OCI-LY7 (cell line): ENCODE measurements around the gene PCDHB13. TPM values are rescaled to one million over a fixed set of nuclear protein-coding genes. Genes with fewer than 3 reads are reported as not detected.
A peak's percentile ranks its signal among the peaks of the same experiment; 100 is the strongest.
"Not testable (repeated sequence)": the region's sequence is repeated elsewhere in the genome, so short reads cannot be mapped to it uniquely, and the experiment has no call there.

Experiments
- BruUV-seq: library from RNA; stranded (reverse); fragments of 400-500 nt; replicated peaks from 2 replicates; lab custom pipeline; 2021; lab: Mats Ljungman, UMichigan
- CTCF ChIA-PET: fragments of 300-600 bp; sonication (Branson Sonifier 250); formaldehyde crosslinking; loops from one replicate; lab custom pipeline; 2022; ENCODE audit warnings: antibody characterized with exemption; ENCODE audit not compliant: unreplicated experiment; lab: Charles Lee
- POLR2A ChIA-PET: fragments of 300-600 bp; sonication (Branson Sonifier 250); formaldehyde crosslinking; loops from one replicate; lab custom pipeline; 2022; ENCODE audit warnings: antibody characterized with exemption; lab: Charles Lee
- DNase-seq: peaks from one replicate; pipeline ENCODE4 v3.0.0-alpha.2; 2015; ENCODE audit warnings: low spot score
- H2AFZ ChIP-seq: fragments of 200-600 bp; sonication (generic), shearing (Covaris generic); 2 replicates; pipeline ENCODE4 v1.6.1; 2014; ENCODE audit warnings: mild to moderate bottlenecking, antibody characterized with exemption, low read length, moderate library complexity
- H3K27ac ChIP-seq: fragments of 200-600 bp; sonication (generic); 2 replicates; pipeline ENCODE4 v1.5.1; 2014; ENCODE audit warnings: mixed run types, low read depth, mild to moderate bottlenecking, moderate library complexity, low read length, inconsistent platforms; ENCODE audit not compliant: poor library complexity, severe bottlenecking
- H3K36me3 ChIP-seq: fragments of 200-600 bp; sonication (generic); 2 replicates; pipeline ENCODE4 v1.6.1; 2014; ENCODE audit warnings: mild to moderate bottlenecking, antibody characterized with exemption, low read length, moderate library complexity, mixed read lengths; ENCODE audit not compliant: insufficient read depth
- H3K4me1 ChIP-seq: fragments of 200-600 bp; sonication (generic); 2 replicates; pipeline ENCODE4 v1.5.1; 2014; ENCODE audit warnings: mild to moderate bottlenecking, low read length; ENCODE audit not compliant: insufficient read depth, poor library complexity, severe bottlenecking
- H3K4me2 ChIP-seq: fragments of 200-600 bp; sonication (generic); 2 replicates; pipeline ENCODE4 v1.6.1; 2014; ENCODE audit warnings: mild to moderate bottlenecking, low read length
- H3K4me3 ChIP-seq: fragments of 200-600 bp; sonication (generic); 2 replicates; pipeline ENCODE4 v1.5.1; 2014; ENCODE audit warnings: mild to moderate bottlenecking, low read depth, low read length; ENCODE audit not compliant: poor library complexity, severe bottlenecking
- H3K79me2 ChIP-seq: fragments of 200-600 bp; sonication (generic); 2 replicates; pipeline ENCODE4 v1.6.1; 2016; ENCODE audit warnings: low read depth, mild to moderate bottlenecking, low read length, moderate library complexity, mixed read lengths; ENCODE audit not compliant: insufficient read depth
- H3K9me2 ChIP-seq: fragments of 200-600 bp; sonication (generic); 2 replicates; pipeline ENCODE4 v1.6.1; 2016; ENCODE audit warnings: mild to moderate bottlenecking, low read length, mixed read lengths; ENCODE audit not compliant: insufficient read depth
- H3K9me3 ChIP-seq: fragments of 200-600 bp; sonication (generic); 2 replicates; pipeline ENCODE4 v1.6.1; 2014; ENCODE audit warnings: mild to moderate bottlenecking, mixed run types, low read length, mixed read lengths
- H4K20me1 ChIP-seq: fragments of 200-600 bp; sonication (generic); 2 replicates; pipeline ENCODE4 v1.6.1; 2014; ENCODE audit warnings: mild to moderate bottlenecking, antibody characterized with exemption, low read length, moderate library complexity, mixed read lengths; ENCODE audit not compliant: insufficient read depth
- CTCF ChIP-seq: fragments of 200-600 bp; sonication (generic); conservative IDR thresholded peaks from 2 replicates; pipeline ENCODE4 v1.5.1; 2014; ENCODE audit warnings: mild to moderate bottlenecking, antibody characterized with exemption, low read length, moderate library complexity, mixed read lengths
- EZH2phosphoT487 ChIP-seq: fragments of 200-600 bp; sonication (generic); IDR thresholded peaks from 2 replicates; pipeline ENCODE4 v1.6.1; 2018; ENCODE audit warnings: low read depth, borderline replicate concordance, mild to moderate bottlenecking, mixed run types, antibody characterized with exemption, low read length, moderate library complexity, mixed read lengths
- intact Hi-C: fragments of 100-400 bp; cut with micrococcal nuclease; formaldehyde crosslinking; loops from one replicate; pipeline ENCODE4 v1.10.0; 2022; ENCODE audit not compliant: unreplicated experiment
- total RNA-seq, 2 experiments: library from RNA; depleted of rRNA in 1 of 2; stranded (reverse); fragments of >200 nt in 1 of 2; shearing (Covaris generic) in 1 of 2; gene quantifications; 2 replicates each; pipeline ENCODE4 v1.2.3, GENCODE V29; 2014 to 2022

Gene PCDHB13
- total RNA-seq, 2 experiments from 2014 or later, result 0.22 TPM; not detected in 1

GRCh38 chr5:141208478-141208877 lies 5.2 kb upstream of the PCDHB13 start, which contains the start of gene PCDHB12:
Gene PCDHB12, plus strand, starts transcription at chr5:141208719. Its CDS starts 189 bp downstream, at chr5:141208908.
- BruUV-seq, result no TSS peak
- H3K4me3 ChIP-seq, result no peak within 1 kb of the TSS
- intact Hi-C loops, result no loop called here
- no peaks in the 10 kb centered on the region for H4K20me1 ChIP-seq
- ChIA-PET POLR2A (no interaction called here), CTCF (no interaction called here)
- H3K9me2 ChIP-seq, result no peaks in the 10 kb centered on the region
- no peaks in the 10 kb centered on the region for H3K9me3 ChIP-seq
- H3K79me2 ChIP-seq, result no peaks in the 10 kb centered on the region
- TF ChIP-seq CTCF (peak; percentile 78), EZH2phosphoT487 (no peak)
- peak; percentile 19 for DNase-seq
- no peaks in the 10 kb centered on the region for H3K36me3 ChIP-seq
- no peak within 1 kb of the TSS for H3K4me2 ChIP-seq
- H2AFZ ChIP-seq, result no peak within 1 kb of the TSS
- no peaks in the 10 kb centered on the region for H3K4me1 ChIP-seq
- H3K27ac ChIP-seq, result no peak within 1 kb of the TSS

GRCh38 chr5:141210281-141210680 lies 3.4 kb upstream of the PCDHB13 start:
- CTCF ChIA-PET, result not testable (repeated sequence)

GRCh38 chr5:141210849-141211248 lies 2.9 kb upstream of the PCDHB13 start:
- H3K79me2 ChIP-seq, H3K27ac ChIP-seq, H3K9me2 ChIP-seq, DNase-seq, H2AFZ ChIP-seq, POLR2A ChIA-PET, H3K4me3 ChIP-seq, BruUV-seq, H3K4me2 ChIP-seq, H4K20me1 ChIP-seq, H3K36me3 ChIP-seq, H3K9me3 ChIP-seq, H3K4me1 ChIP-seq, CTCF ChIA-PET: not testable (repeated sequence)
- intact Hi-C loops, result loop anchor here (10.0 kb wide), 1 partner anchor 354 kb away; no protein-coding TSS in a partner anchor

More at GRCh38 chr5:141210281-141210680, 3.4 kb upstream of the PCDHB13 start:
- H3K79me2 ChIP-seq, H2AFZ ChIP-seq, H3K9me3 ChIP-seq, H3K9me2 ChIP-seq, H3K36me3 ChIP-seq, H4K20me1 ChIP-seq, BruUV-seq, H3K27ac ChIP-seq, DNase-seq, POLR2A ChIA-PET, H3K4me3 ChIP-seq, H3K4me1 ChIP-seq, H3K4me2 ChIP-seq: not testable (repeated sequence)
- intact Hi-C loops, result loop anchor here (10.0 kb wide), 1 partner anchor 355 kb away; no protein-coding TSS in a partner anchor

- CTCF ChIA-PET, H4K20me1 ChIP-seq, H3K4me1 ChIP-seq, H3K9me3 ChIP-seq, H3K79me2 ChIP-seq, H3K4me3 ChIP-seq, BruUV-seq, H3K27ac ChIP-seq, H2AFZ ChIP-seq, DNase-seq, H3K9me2 ChIP-seq, POLR2A ChIA-PET, H3K4me2 ChIP-seq, H3K36me3 ChIP-seq: not testable (repeated sequence)
- intact Hi-C loops, result loop anchor here (10.0 kb wide), 1 partner anchor 350 kb away; no protein-coding TSS in a partner anchor
These were observed 864 bp downstream of the PCDHB13 start for GRCh38 chr5:141214583-141214982.

- BruUV-seq, H3K27ac ChIP-seq, H3K9me2 ChIP-seq, H4K20me1 ChIP-seq, H3K4me2 ChIP-seq, H3K9me3 ChIP-seq, H3K79me2 ChIP-seq, DNase-seq, POLR2A ChIA-PET, H2AFZ ChIP-seq, H3K4me1 ChIP-seq, H3K4me3 ChIP-seq, CTCF ChIA-PET, H3K36me3 ChIP-seq: not testable (repeated sequence)
- intact Hi-C loops, result loop anchor here (10.0 kb wide), 1 partner anchor 349 kb away; no protein-coding TSS in a partner anchor
These were observed 1.8 kb downstream of the PCDHB13 start for GRCh38 chr5:141215504-141215903.

GRCh38 chr5:141216035-141216434 lies 2.3 kb downstream of the PCDHB13 start:
- DNase-seq, H3K27ac ChIP-seq, H3K9me3 ChIP-seq, H3K36me3 ChIP-seq, H2AFZ ChIP-seq, H3K4me1 ChIP-seq, CTCF ChIA-PET, H3K4me2 ChIP-seq, H3K4me3 ChIP-seq, H3K9me2 ChIP-seq, BruUV-seq, H4K20me1 ChIP-seq, H3K79me2 ChIP-seq, POLR2A ChIA-PET: not testable (repeated sequence)
- intact Hi-C loops, result loop anchor here (10.0 kb wide), 1 partner anchor 349 kb away; no protein-coding TSS in a partner anchor
